BJ (cell line): ENCODE data around the gene SPAG16. TPM values are rescaled to one million over a fixed set of nuclear protein-coding genes. Genes with fewer than 3 reads are reported as not detected.

ENCODE experiments used
- CTCF ChIA-PET: fragments of 350-600 bp; formaldehyde crosslinking; extraction: SDS; loops from one replicate; lab custom pipeline; 2021; ENCODE audit warnings: antibody characterized with exemption, inconsistent platforms; lab: Yijun Ruan, JAX
- POLR2A ChIA-PET: fragments of 300-600 bp; sonication (Branson Sonifier 250); formaldehyde crosslinking; extraction: SDS; loops from one replicate; lab custom pipeline; 2021; ENCODE audit warnings: antibody characterized with exemption; lab: Charles Lee
- DNase-seq: peaks from one replicate; pipeline ENCODE4 v3.0.0-alpha.2; 2011; ENCODE audit warnings: low read depth
- H3K27me3 ChIP-seq: 2 replicates; pipeline ENCODE4 v1.6.0; 2011; ENCODE audit warnings: low read length; ENCODE audit not compliant: control insufficient read depth, insufficient read depth
- H3K36me3 ChIP-seq: 2 replicates; pipeline ENCODE4 v1.5.1; 2011; ENCODE audit warnings: low read length; ENCODE audit not compliant: control insufficient read depth, insufficient read depth
- H3K4me3 ChIP-seq: 2 replicates; pipeline ENCODE4 v1.5.1; 2011; ENCODE audit warnings: low read depth, mild to moderate bottlenecking, control low read depth, low read length
- CTCF ChIP-seq: IDR thresholded peaks from 2 replicates; pipeline ENCODE4 v1.5.1; 2011; ENCODE audit warnings: low read depth, mild to moderate bottlenecking, control low read depth, inconsistent platforms, low read length, moderate library complexity; ENCODE audit not compliant: insufficient read depth
- polyA plus RNA-seq: library from polyadenylated mRNA; depleted of rRNA; stranded (reverse); fragments of >200 nt; gene quantifications from 2 replicates; pipeline ENCODE4 v1.2.3, GENCODE V29; 2011

Gene SPAG16
- polyA plus RNA-seq, 1 experiment = 11.0 TPM

- no peak overlapping the region for H3K4me3 ChIP-seq
- H3K36me3 ChIP-seq = no peaks in the 10 kb centered on the region
- POLR2A ChIA-PET = no interaction called here
- DNase-seq = no peak
- CTCF ChIA-PET = no interaction called here
- TF ChIP-seq CTCF = no peak
- H3K27me3 ChIP-seq = no peaks in the 10 kb centered on the region
These were observed 145.3 kb downstream of the SPAG16 start for GRCh38 chr2:213429516-213429915.

GRCh38 chr2:213443921-213444320 is 159.7 kb downstream of the SPAG16 start:
- ChIA-PET POLR2A (no interaction called here), CTCF (no interaction called here)
- H3K36me3 ChIP-seq = no peaks in the 10 kb centered on the region
- H3K4me3 ChIP-seq = no peak overlapping the region
- H3K27me3 ChIP-seq = no peaks in the 10 kb centered on the region
- TF ChIP-seq CTCF = no peak
- no peak for DNase-seq

GRCh38 chr2:213451542-213452239 is 167.4 kb downstream of the SPAG16 start:
- TF ChIP-seq CTCF = no peak

GRCh38 chr2:213455316-213456008 is 171.2 kb downstream of the SPAG16 start:
- no peak for DNase-seq
- Histone ChIP-seq H3K36me3 (no peaks in the 10 kb centered on the region), H3K4me3 (no peak overlapping the region), H3K27me3 (no peaks in the 10 kb centered on the region)
- TF ChIP-seq CTCF = no peak
- ChIA-PET CTCF (no interaction called here), POLR2A (no interaction called here)

More at GRCh38 chr2:213451542-213452239, 167.4 kb downstream of the SPAG16 start:
- H3K36me3 ChIP-seq = no peaks in the 10 kb centered on the region
- ChIA-PET POLR2A (no interaction called here), CTCF (no interaction called here)
- H3K4me3 ChIP-seq = no peak overlapping the region
- no peaks in the 10 kb centered on the region for H3K27me3 ChIP-seq
- no peak for DNase-seq

- no peak for TF ChIP-seq CTCF
- H3K4me3 ChIP-seq = no peak overlapping the region
- no peaks in the 10 kb centered on the region for H3K36me3 ChIP-seq
- POLR2A ChIA-PET = interaction anchor here (0.5 kb wide), 1 partner anchor 166 kb away, joined by 3 read pairs; no protein-coding TSS in a partner anchor
- no peaks in the 10 kb centered on the region for H3K27me3 ChIP-seq
- CTCF ChIA-PET = no interaction called here
- no peak for DNase-seq
These were observed 191.2 kb downstream of the SPAG16 start for GRCh38 chr2:213475433-213475832.
